Esophagus mucosa (tissue), 1 donor: ENCODE results near the gene CD6. TPM values are rescaled to one million over a fixed set of nuclear protein-coding genes. Genes with fewer than 3 reads are reported as not detected.
A peak's percentile ranks its signal among the peaks of the same experiment; 100 is the strongest.

Source experiments
- ATAC-seq: fragments of 200-7000 bp; cut with Tn5 transposase; one replicate; pipeline ENCODE4 v1.9.1; 2020
- total RNA-seq: library from RNA; stranded (reverse); gene quantifications from one replicate; pipeline ENCODE4 v1.2.4, GENCODE V29; 2023
- donor health status: DM: yes; HTN: yes; CAD: no.

The CD6 gene
- total RNA-seq, 1 donor from 2014 or later, result 0.80 TPM

- no peak for ATAC-seq
Observed at GRCh38 chr11:61032824-61033223, 61.3 kb downstream of the CD6 start.

- no peak for ATAC-seq
Observed at GRCh38 chr11:61033417-61033816, 61.9 kb downstream of the CD6 start.

- ATAC-seq, result no peak
Observed at GRCh38 chr11:61034111-61034510, 62.6 kb downstream of the CD6 start.

GRCh38 chr11:61034704-61035525 is 63.4 kb downstream of the CD6 start:
- no peak for ATAC-seq

- no peak for ATAC-seq
Observed at GRCh38 chr11:61035526-61035835, 64.0 kb downstream of the CD6 start.

GRCh38 chr11:61037441-61038093 is 66.1 kb downstream of the CD6 start:
- ATAC-seq, result no peak

- ATAC-seq, result no peak
Observed at GRCh38 chr11:61039916-61040315, 68.4 kb downstream of the CD6 start.

GRCh38 chr11:61041755-61042518 is 70.5 kb downstream of the CD6 start:
- peak; percentile 75 for ATAC-seq

- ATAC-seq, result no peak
Observed at GRCh38 chr11:61042537-61042936, 71.1 kb downstream of the CD6 start.

GRCh38 chr11:61042961-61043540 is 71.6 kb downstream of the CD6 start:
- ATAC-seq, result peak; percentile 16

- ATAC-seq, result no peak
Observed at GRCh38 chr11:61045271-61045670, 73.8 kb downstream of the CD6 start.

- no peak for ATAC-seq
Observed at GRCh38 chr11:61046833-61047232, 75.4 kb downstream of the CD6 start.

GRCh38 chr11:61048368-61049062 is 77.0 kb downstream of the CD6 start:
- no peak for ATAC-seq

- ATAC-seq, result no peak
Observed at GRCh38 chr11:61049063-61049377, 77.5 kb downstream of the CD6 start.

GRCh38 chr11:61049859-61050258 is 78.4 kb downstream of the CD6 start:
- no peak for ATAC-seq

- no peak for ATAC-seq
Observed at GRCh38 chr11:61052182-61052972, 80.9 kb downstream of the CD6 start.

- no peak for ATAC-seq
Observed at GRCh38 chr11:61053191-61053590, 81.7 kb downstream of the CD6 start.

GRCh38 chr11:61054513-61054912 is 83.0 kb downstream of the CD6 start:
- ATAC-seq, result no peak

- ATAC-seq, result peak; percentile 83
Observed at GRCh38 chr11:61054927-61055562, 83.6 kb downstream of the CD6 start.

GRCh38 chr11:61055776-61056175 is 84.3 kb downstream of the CD6 start:
- no peak for ATAC-seq

- no peak for ATAC-seq
Observed at GRCh38 chr11:61056571-61056970, 85.1 kb downstream of the CD6 start.
